Smooth muscle cell (in vitro differentiated cells): Measurements from ENCODE around the gene TMEM121. TPM values are rescaled to one million over a fixed set of nuclear protein-coding genes. Genes with fewer than 3 reads are reported as not detected.

Experiments
- DNase-seq: peaks from one replicate; lab custom pipeline; 2025; ENCODE audit not compliant: unreplicated experiment; lab: John Stamatoyannopoulos, UW
- H2AFZ ChIP-seq: fragments of 200-600 bp; sonication (generic); 2 replicates; pipeline ENCODE4 v1.6.0; 2016; ENCODE audit warnings: antibody characterized with exemption, low read depth, mild to moderate bottlenecking
- H3F3A ChIP-seq: fragments of 200-600 bp; sonication (generic); 2 replicates; pipeline ENCODE4 v1.6.0; 2017; ENCODE audit warnings: antibody characterized with exemption, low read depth
- H3K27ac ChIP-seq: fragments of 200-600 bp; sonication (generic); 2 replicates; pipeline ENCODE4 v1.5.1; 2016; ENCODE audit warnings: low read depth, mild to moderate bottlenecking
- H3K27me3 ChIP-seq: fragments of 200-600 bp; sonication (generic); 2 replicates; pipeline ENCODE4 v1.6.1; 2016; ENCODE audit warnings: low read depth, mild to moderate bottlenecking
- H3K36me3 ChIP-seq: fragments of 200-600 bp; sonication (generic); 2 replicates; pipeline ENCODE4 v1.5.1; 2016; ENCODE audit warnings: low read depth
- H3K4me1 ChIP-seq: fragments of 200-600 bp; sonication (generic); 2 replicates; pipeline ENCODE4 v1.5.1; 2016; ENCODE audit warnings: low read depth
- H3K4me2 ChIP-seq: fragments of 200-600 bp; sonication (generic); 2 replicates; pipeline ENCODE4 v1.6.0; 2016; ENCODE audit warnings: mild to moderate bottlenecking
- H3K4me3 ChIP-seq: fragments of 200-600 bp; sonication (generic); 2 replicates; pipeline ENCODE4 v1.5.1; 2016; ENCODE audit warnings: mild to moderate bottlenecking
- H3K79me2 ChIP-seq: fragments of 200-600 bp; sonication (generic); 2 replicates; pipeline ENCODE4 v1.6.0; 2016; ENCODE audit warnings: low read depth, mild to moderate bottlenecking
- H3K9ac ChIP-seq: fragments of 200-600 bp; sonication (generic); 2 replicates; pipeline ENCODE4 v1.6.0; 2016; ENCODE audit warnings: low read depth
- H3K9me3 ChIP-seq: fragments of 200-600 bp; sonication (generic); replicated peaks from 2 replicates; pipeline ENCODE4 v1.5.1; 2016; ENCODE audit warnings: low read depth
- H4K20me1 ChIP-seq: fragments of 200-600 bp; sonication (generic); 2 replicates; pipeline ENCODE4 v1.6.0; 2016; ENCODE audit warnings: low read depth
- CTCF ChIP-seq: fragments of 200-600 bp; sonication (generic); IDR thresholded peaks from 2 replicates; pipeline ENCODE4 v1.5.1; 2017; ENCODE audit warnings: borderline replicate concordance, mild to moderate bottlenecking, antibody characterized with exemption; ENCODE audit not compliant: insufficient read depth, poor library complexity, severe bottlenecking
- WGBS: methylation state at CpG from one replicate; pipeline ENCODE4 v1.1.7; 2016; ENCODE audit warnings: low lambda C conversion rate; 5-methylcytosine and 5-hydroxymethylcytosine counted together
- polyA plus RNA-seq: library from polyadenylated mRNA; unstranded; fragments of >200 nt; fragmentation: Nextera tagmentation; extraction: Ambion mirVana; gene quantifications from 2 replicates; pipeline ENCODE4 v1.2.1, GENCODE V29; 2016
- total RNA-seq: library from RNA; depleted of rRNA; stranded (reverse); fragments of >200 nt; gene quantifications from 2 replicates; pipeline ENCODE4 v1.2.3, GENCODE V29; 2014

TMEM121 gene
- total and polyA plus RNA-seq, 2 experiments from 2014 or later: 2.6 to 12.1 TPM

DNA sequence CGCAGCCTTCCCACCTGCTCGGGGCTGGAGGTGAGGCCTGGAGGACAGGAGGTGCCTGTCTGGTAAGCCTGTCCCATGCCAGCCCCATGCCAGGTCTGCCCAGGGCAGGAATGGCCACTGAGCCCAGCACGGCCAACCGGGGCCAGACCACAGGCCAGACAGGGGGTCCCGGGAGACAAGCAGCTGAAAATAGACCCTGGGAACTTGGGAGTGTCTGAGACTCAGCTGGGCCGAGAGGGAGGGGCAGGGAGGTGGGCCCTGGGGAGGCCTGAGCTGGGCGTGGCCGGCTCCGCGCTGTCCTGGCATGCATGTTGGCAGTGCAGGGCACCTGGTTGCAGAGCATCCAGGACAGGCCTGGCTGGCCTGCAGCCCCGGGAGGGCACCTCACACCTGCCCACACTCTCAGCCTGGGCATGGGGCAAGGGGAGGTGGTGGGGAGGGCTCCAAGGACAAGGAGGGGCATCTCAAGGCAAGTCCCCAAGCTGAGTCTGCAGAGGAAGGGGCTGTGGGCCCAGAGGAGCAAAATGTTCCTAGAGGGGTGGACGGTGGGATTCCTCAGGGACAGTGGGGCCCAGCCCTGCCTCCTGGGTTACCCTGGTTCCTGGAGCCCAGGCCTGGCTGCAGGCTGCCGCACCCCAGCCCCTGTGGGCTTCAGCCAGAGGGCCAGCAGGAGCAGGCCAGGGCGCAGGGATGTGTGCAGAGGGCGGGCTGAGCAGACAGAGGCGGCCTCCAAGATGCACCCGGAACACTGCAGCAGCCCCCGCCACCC is 42.9 kb upstream of the TMEM121 start:
- Histone ChIP-seq H3K79me2 (no peaks in the 10 kb centered on the region), H3K4me3 (no peak overlapping the region), H3K27me3 (peaks cover 27% of the 10 kb centered on the region), H4K20me1 (no peaks in the 10 kb centered on the region), H3K9ac (peak overlapping the region; percentile 97), H3F3A (no peaks in the 10 kb centered on the region), H3K36me3 (no peaks in the 10 kb centered on the region), H3K9me3 (no peaks in the 10 kb centered on the region), H2AFZ (no peak overlapping the region), H3K4me2 (no peak overlapping the region), H3K4me1 (peaks cover 7% of the 10 kb centered on the region), H3K27ac (peak overlapping the region; percentile 35)
- 88% methylated on average over 18 of the region's 18 CpGs for WGBS
- DNase-seq: no peak
- no peak for TF ChIP-seq CTCF

- no peaks in the 10 kb centered on the region for H3K79me2 ChIP-seq
- no peaks in the 10 kb centered on the region for H3K9me3 ChIP-seq
- WGBS: 73% methylated on average over 16 of the region's 20 CpGs
- peaks cover 10% of the 10 kb centered on the region for H3K4me1 ChIP-seq
- DNase-seq: no peak
- peaks cover 19% of the 10 kb centered on the region for H3K27me3 ChIP-seq
- no peak overlapping the region for H3K4me2 ChIP-seq
- H3K27ac ChIP-seq: peak overlapping the region; percentile 35
- TF ChIP-seq CTCF: no peak
- no peak overlapping the region for H3K4me3 ChIP-seq
- peak overlapping the region; percentile 39 for H3K9ac ChIP-seq
- no peaks in the 10 kb centered on the region for H3K36me3 ChIP-seq
- no peak overlapping the region for H2AFZ ChIP-seq
- H4K20me1 ChIP-seq: no peaks in the 10 kb centered on the region
- no peaks in the 10 kb centered on the region for H3F3A ChIP-seq
These were observed 42.0 kb upstream of the TMEM121 start for GRCh38 chr14:105484069-105484996.

GRCh38 chr14:105484997-105485393 is 41.4 kb upstream of the TMEM121 start:
- no peak for TF ChIP-seq CTCF
- H3F3A ChIP-seq: no peaks in the 10 kb centered on the region
- no peak for DNase-seq
- no peak overlapping the region for H3K9ac ChIP-seq
- no peaks in the 10 kb centered on the region for H4K20me1 ChIP-seq
- no peaks in the 10 kb centered on the region for H3K9me3 ChIP-seq
- no peak overlapping the region for H3K4me3 ChIP-seq
- no peak overlapping the region for H3K4me2 ChIP-seq
- peaks cover 13% of the 10 kb centered on the region for H3K27me3 ChIP-seq
- no peak overlapping the region for H3K27ac ChIP-seq
- no peaks in the 10 kb centered on the region for H3K79me2 ChIP-seq
- WGBS: 92% methylated on average over 13 of the region's 16 CpGs
- peaks cover 13% of the 10 kb centered on the region for H3K4me1 ChIP-seq
- no peaks in the 10 kb centered on the region for H3K36me3 ChIP-seq
- H2AFZ ChIP-seq: no peak overlapping the region
